IPS-15b (cell line): ENCODE results near the gene IPCEF1.
"Not testable (repeated sequence)": the region's sequence is repeated elsewhere in the genome, so short reads cannot be mapped to it uniquely, and the experiment has no call there.

Experiments
- H3K27me3 ChIP-seq: one replicate; pipeline ENCODE4 v1.6.1; 2013; ENCODE audit warnings: low read length; ENCODE audit not compliant: control insufficient read depth, insufficient read depth
- H3K36me3 ChIP-seq: one replicate; pipeline ENCODE4 v1.6.1; 2013; ENCODE audit warnings: low read length; ENCODE audit not compliant: control insufficient read depth, insufficient read depth
- H3K4me1 ChIP-seq: one replicate; pipeline ENCODE4 v1.6.1; 2013; ENCODE audit warnings: mild to moderate bottlenecking, low read length; ENCODE audit not compliant: control insufficient read depth, insufficient read depth
- H3K4me3 ChIP-seq: one replicate; pipeline ENCODE4 v1.5.1; 2013; ENCODE audit warnings: low read depth, low read length
- H3K9ac ChIP-seq: one replicate; pipeline ENCODE4 v1.6.1; 2013; ENCODE audit warnings: low read depth, mild to moderate bottlenecking, low read length
- H3K9me3 ChIP-seq: one replicate; pipeline ENCODE4 v1.6.1; 2013; ENCODE audit warnings: mild to moderate bottlenecking, low read length; ENCODE audit not compliant: control insufficient read depth, insufficient read depth

The IPCEF1 gene

GRCh38 chr6:154303642-154304041 lies 53.0 kb downstream of the IPCEF1 start:
- H3K27me3 ChIP-seq, H3K4me3 ChIP-seq, H3K36me3 ChIP-seq, H3K4me1 ChIP-seq, H3K9ac ChIP-seq, H3K9me3 ChIP-seq: not testable (repeated sequence)

- no peaks in the 10 kb centered on the region for H3K36me3 ChIP-seq
- H3K4me1 ChIP-seq = no peaks in the 10 kb centered on the region
- H3K9me3 ChIP-seq = no peaks in the 10 kb centered on the region
- H3K27me3 ChIP-seq = no peaks in the 10 kb centered on the region
- no peak overlapping the region for H3K4me3 ChIP-seq
- H3K9ac ChIP-seq = no peak overlapping the region
These were observed 54.5 kb downstream of the IPCEF1 start for GRCh38 chr6:154301839-154302752.

- no peaks in the 10 kb centered on the region for H3K9me3 ChIP-seq
- no peaks in the 10 kb centered on the region for H3K36me3 ChIP-seq
- H3K27me3 ChIP-seq = no peaks in the 10 kb centered on the region
- no peaks in the 10 kb centered on the region for H3K4me1 ChIP-seq
- H3K9ac ChIP-seq = no peak overlapping the region
- no peak overlapping the region for H3K4me3 ChIP-seq
These were observed 55.4 kb downstream of the IPCEF1 start for GRCh38 chr6:154301086-154301625.

GRCh38 chr6:154298297-154298696 lies 58.3 kb downstream of the IPCEF1 start:
- no peaks in the 10 kb centered on the region for H3K9me3 ChIP-seq
- no peaks in the 10 kb centered on the region for H3K36me3 ChIP-seq
- no peaks in the 10 kb centered on the region for H3K4me1 ChIP-seq
- H3K27me3 ChIP-seq = no peaks in the 10 kb centered on the region
- H3K4me3 ChIP-seq = no peak overlapping the region
- H3K9ac ChIP-seq = no peak overlapping the region

GRCh38 chr6:154297721-154298120 lies 58.9 kb downstream of the IPCEF1 start:
- Histone ChIP-seq H3K27me3 (no peaks in the 10 kb centered on the region), H3K4me3 (no peak overlapping the region), H3K36me3 (no peaks in the 10 kb centered on the region), H3K9me3 (no peaks in the 10 kb centered on the region), H3K9ac (no peak overlapping the region), H3K4me1 (no peaks in the 10 kb centered on the region)

- Histone ChIP-seq H3K9me3 (no peaks in the 10 kb centered on the region), H3K4me1 (peaks cover 2% of the 10 kb centered on the region), H3K9ac (no peak overlapping the region), H3K36me3 (no peaks in the 10 kb centered on the region), H3K4me3 (no peak overlapping the region), H3K27me3 (no peaks in the 10 kb centered on the region)
These were observed 59.4 kb downstream of the IPCEF1 start for GRCh38 chr6:154297210-154297609.

GRCh38 chr6:154295733-154296132 lies 60.9 kb downstream of the IPCEF1 start:
- H3K27me3 ChIP-seq = no peaks in the 10 kb centered on the region
- H3K4me3 ChIP-seq = no peak overlapping the region
- H3K4me1 ChIP-seq = peaks cover 2% of the 10 kb centered on the region
- no peaks in the 10 kb centered on the region for H3K36me3 ChIP-seq
- H3K9me3 ChIP-seq = no peaks in the 10 kb centered on the region
- H3K9ac ChIP-seq = no peak overlapping the region

GRCh38 chr6:154292855-154293519 lies 63.6 kb downstream of the IPCEF1 start:
- Histone ChIP-seq H3K27me3 (no peaks in the 10 kb centered on the region), H3K4me1 (peaks cover 2% of the 10 kb centered on the region), H3K9me3 (no peaks in the 10 kb centered on the region), H3K9ac (no peak overlapping the region), H3K36me3 (no peaks in the 10 kb centered on the region), H3K4me3 (no peak overlapping the region)

- no peaks in the 10 kb centered on the region for H3K9me3 ChIP-seq
These were observed 64.5 kb downstream of the IPCEF1 start for GRCh38 chr6:154292066-154292465.

GRCh38 chr6:154289818-154290508 lies 66.6 kb downstream of the IPCEF1 start:
- Histone ChIP-seq H3K27me3 (no peaks in the 10 kb centered on the region), H3K4me3 (no peak overlapping the region), H3K9me3 (no peaks in the 10 kb centered on the region), H3K36me3 (no peaks in the 10 kb centered on the region), H3K4me1 (peaks cover 2% of the 10 kb centered on the region), H3K9ac (no peak overlapping the region)

More at GRCh38 chr6:154292066-154292465, 64.5 kb downstream of the IPCEF1 start:
- H3K4me3 ChIP-seq = no peak overlapping the region
- H3K36me3 ChIP-seq = no peaks in the 10 kb centered on the region
- no peak overlapping the region for H3K9ac ChIP-seq
- H3K27me3 ChIP-seq = no peaks in the 10 kb centered on the region
- peaks cover 2% of the 10 kb centered on the region for H3K4me1 ChIP-seq

GRCh38 chr6:154285826-154286225 lies 70.8 kb downstream of the IPCEF1 start:
- Histone ChIP-seq H3K36me3 (no peaks in the 10 kb centered on the region), H3K4me3 (no peak overlapping the region), H3K9me3 (no peaks in the 10 kb centered on the region), H3K27me3 (no peaks in the 10 kb centered on the region), H3K9ac (no peak overlapping the region), H3K4me1 (no peaks in the 10 kb centered on the region)
